ENCODE data around the gene HOXC9. TPM values are rescaled to one million over a fixed set of nuclear protein-coding genes. Genes with fewer than 3 reads are reported as not detected.

HOXC9 gene
- total RNA-seq, 1 experiment from 2014 or later = 21.1 TPM

GRCh38 chr12:53956914-53957536, 42.9 kb upstream of the HOXC9 start:
- intact Hi-C loops (cut with micrococcal nuclease; ENCODE audit: unreplicated experiment) = no loop called here
- POLR2A ChIA-PET (ENCODE audit: low non-redundant PET) = no interaction called here
- BruUV-seq (replicated peaks) = no TSS peak
- CTCF ChIA-PET = no interaction called here
- TF ChIP-seq EZH2 (IDR thresholded peaks at IDR 0.05; ENCODE audit: borderline replicate concordance, low read depth, low read length, poor library complexity, severe bottlenecking) = no peak
- TF ChIP-seq CTCF (conservative IDR thresholded peaks at IDR 0.05; ENCODE audit: low read depth, low read length) = no peak
- no peak overlapping the region for H3K27ac ChIP-seq (ENCODE audit: low read depth, low read length, poor library complexity, severe bottlenecking)
- no peak overlapping the region for H3K4me3 ChIP-seq (ENCODE audit: low read depth, low read length, poor library complexity, severe bottlenecking)
- no peak for DNase-seq (ENCODE audit: low spot score)
- H3K36me3 ChIP-seq (ENCODE audit: insufficient read depth, low read length, poor library complexity, severe bottlenecking) = no peaks in the 10 kb centered on the region
- H3K4me1 ChIP-seq (ENCODE audit: insufficient read depth, low read length, poor library complexity, severe bottlenecking) = peaks cover 3% of the 10 kb centered on the region
- no peaks in the 10 kb centered on the region for H3K9me3 ChIP-seq (ENCODE audit: low read depth, low read length, poor library complexity, severe bottlenecking)
- H3K27me3 ChIP-seq (replicated peaks; ENCODE audit: insufficient read depth, low read depth, low read length, poor library complexity) = peaks cover 6% of the 10 kb centered on the region

DNA sequence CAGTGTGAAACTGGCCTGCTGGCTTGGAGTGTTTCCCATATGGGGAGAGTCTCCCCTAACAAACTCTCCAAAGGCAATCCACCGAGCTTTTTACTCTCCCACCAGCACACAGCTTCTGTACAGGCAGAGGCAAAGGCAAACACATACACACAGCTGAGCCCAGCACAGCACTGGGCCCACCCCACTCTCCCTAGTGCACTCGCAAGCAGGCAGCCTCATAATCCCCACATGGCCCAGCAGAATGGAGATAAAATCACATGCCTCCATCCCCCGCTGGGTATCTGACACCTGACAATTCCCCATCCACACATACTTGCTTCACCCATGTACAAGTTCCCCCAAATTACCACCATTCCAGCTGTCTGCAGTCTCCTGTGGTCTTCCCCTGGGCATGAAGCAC, 41.8 kb upstream of the HOXC9 start:
- POLR2A ChIA-PET (ENCODE audit: low non-redundant PET) = no interaction called here
- CTCF ChIA-PET = interaction anchor here (0.7 kb wide), 1 partner anchor 27 kb away, joined by 3 read pairs; the partner anchor contains the start of gene HOXC10
- Histone ChIP-seq H3K36me3 (ENCODE audit: insufficient read depth, low read length, poor library complexity, severe bottlenecking) (no peaks in the 10 kb centered on the region), H3K9me3 (ENCODE audit: low read depth, low read length, poor library complexity, severe bottlenecking) (no peaks in the 10 kb centered on the region), H3K27ac (ENCODE audit: low read depth, low read length, poor library complexity, severe bottlenecking) (no peak overlapping the region), H3K4me1 (ENCODE audit: insufficient read depth, low read length, poor library complexity, severe bottlenecking) (peaks cover 3% of the 10 kb centered on the region), H3K4me3 (ENCODE audit: low read depth, low read length, poor library complexity, severe bottlenecking) (no peak overlapping the region), H3K27me3 (replicated peaks; ENCODE audit: insufficient read depth, low read depth, low read length, poor library complexity) (peaks cover 6% of the 10 kb centered on the region)
- DNase-seq (ENCODE audit: low spot score) = no peak
- BruUV-seq (replicated peaks) = no TSS peak
- intact Hi-C loops (cut with micrococcal nuclease; ENCODE audit: unreplicated experiment) = no loop called here
- TF ChIP-seq CTCF (conservative IDR thresholded peaks at IDR 0.05; ENCODE audit: low read depth, low read length) = no peak

GRCh38 chr12:53959314-53959713, 40.6 kb upstream of the HOXC9 start:
- DNase-seq (ENCODE audit: low spot score) = no peak
- TF ChIP-seq CTCF (conservative IDR thresholded peaks at IDR 0.05; ENCODE audit: low read depth, low read length) (no peak), EZH2 (IDR thresholded peaks at IDR 0.05; ENCODE audit: borderline replicate concordance, low read depth, low read length, poor library complexity, severe bottlenecking) (no peak)
- BruUV-seq (replicated peaks) = no TSS peak
- CTCF ChIA-PET = no interaction called here
- H3K4me1 ChIP-seq (ENCODE audit: insufficient read depth, low read length, poor library complexity, severe bottlenecking) = peaks cover 3% of the 10 kb centered on the region
- intact Hi-C loops (cut with micrococcal nuclease; ENCODE audit: unreplicated experiment) = no loop called here
- POLR2A ChIA-PET (ENCODE audit: low non-redundant PET) = no interaction called here
- H3K36me3 ChIP-seq (ENCODE audit: insufficient read depth, low read length, poor library complexity, severe bottlenecking) = no peaks in the 10 kb centered on the region
- no peaks in the 10 kb centered on the region for H3K9me3 ChIP-seq (ENCODE audit: low read depth, low read length, poor library complexity, severe bottlenecking)
- H3K27me3 ChIP-seq (replicated peaks; ENCODE audit: insufficient read depth, low read depth, low read length, poor library complexity) = peaks cover 6% of the 10 kb centered on the region
- no peak overlapping the region for H3K4me3 ChIP-seq (ENCODE audit: low read depth, low read length, poor library complexity, severe bottlenecking)
- H3K27ac ChIP-seq (ENCODE audit: low read depth, low read length, poor library complexity, severe bottlenecking) = no peak overlapping the region
